Immature natural killer cell (primary cell): ENCODE measurements around the gene NAGLU. TPM values are rescaled to one million over a fixed set of nuclear protein-coding genes. Genes with fewer than 3 reads are reported as not detected.

Source experiments
- DNase-seq, 3 donors: peaks; one replicate each; pipeline ENCODE4 v3.0.0; 2022; ENCODE audit warnings: mixed read lengths in 1 of 3
- H3K27ac Mint-ChIP-seq, 6 donors: one replicate each; pipeline ENCODE4 v1.8.0; 2020; ENCODE audit warnings: mixed read lengths in 6 of 6, mild to moderate bottlenecking in 5 of 6, inconsistent platforms in 4 of 6, moderate library complexity in 3 of 6
- H3K27me3 Mint-ChIP-seq, 3 donors: one replicate each; pipeline ENCODE4 v1.8.0; 2020 to 2021; ENCODE audit warnings: low read depth in 3 of 3, mild to moderate bottlenecking in 3 of 3, mixed read lengths in 3 of 3, moderate library complexity in 3 of 3, inconsistent platforms in 1 of 3
- H3K36me3 Mint-ChIP-seq, 3 donors: one replicate each; pipeline ENCODE4 v1.8.0; 2020; ENCODE audit warnings: mixed read lengths in 3 of 3, inconsistent platforms in 2 of 3, mild to moderate bottlenecking in 2 of 3
- H3K4me1 Mint-ChIP-seq, 2 donors: one replicate each; pipeline ENCODE4 v1.8.0; 2020; ENCODE audit warnings: inconsistent platforms in 2 of 2, mild to moderate bottlenecking in 2 of 2, mixed read lengths in 2 of 2, moderate library complexity in 1 of 2
- H3K4me3 Mint-ChIP-seq, 5 donors: one replicate each; pipeline ENCODE4 v1.8.0; 2020; ENCODE audit warnings: mild to moderate bottlenecking in 5 of 5, mixed read lengths in 5 of 5, inconsistent platforms in 3 of 5, moderate library complexity in 3 of 5
- H3K9me3 Mint-ChIP-seq, 6 donors: one replicate each; pipeline ENCODE4 v1.8.0; 2020; ENCODE audit warnings: mild to moderate bottlenecking in 6 of 6, mixed read lengths in 6 of 6, inconsistent platforms in 4 of 6, moderate library complexity in 3 of 6
- polyA plus RNA-seq, 3 donors: library from polyadenylated mRNA; unstranded; fragments of 300-500 nt; fragmentation: Illumina TruSeq; gene quantifications; one replicate each; pipeline ENCODE4 v1.2.3, GENCODE V29; 2021

Gene NAGLU
- polyA plus RNA-seq, 3 donors from 2014 or later, result 28.1 to 43.5 (median 33.6) TPM

DNA sequence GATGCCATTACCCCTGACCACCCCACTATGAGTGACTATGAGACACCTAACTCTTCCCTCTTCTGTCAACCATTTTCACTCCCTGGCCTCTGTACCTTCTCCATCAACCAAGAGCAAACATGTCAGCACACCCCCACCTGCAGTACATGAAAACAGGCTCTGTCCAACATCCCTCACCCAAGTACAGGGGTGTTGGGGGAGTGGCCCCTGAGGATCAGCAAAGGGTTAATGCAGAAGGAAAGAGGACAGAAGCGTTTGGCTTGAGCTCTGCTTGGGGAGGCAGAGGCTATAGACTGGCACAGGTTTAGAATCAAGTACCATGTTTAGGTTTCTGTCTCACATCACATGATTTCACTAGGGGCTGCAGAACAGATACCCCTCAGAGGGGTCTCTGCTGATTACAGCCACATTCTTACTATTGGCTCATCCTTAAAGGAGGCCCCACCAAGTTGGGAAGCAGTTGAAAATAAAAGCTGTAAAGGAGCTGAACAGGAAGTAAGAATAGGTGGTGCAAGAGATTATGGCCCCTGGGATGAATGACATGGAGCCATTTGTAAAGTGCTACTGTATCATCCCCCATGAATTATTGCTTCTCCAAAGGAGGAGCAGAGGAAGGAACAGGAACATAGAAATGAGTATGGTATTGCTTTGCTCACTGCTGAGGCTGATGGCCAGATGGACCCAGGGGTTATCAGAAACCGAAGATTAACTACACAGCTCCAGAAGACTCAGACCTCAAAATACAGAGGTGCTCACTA is 43.9 kb downstream of the NAGLU start:
- no peaks in the 10 kb centered on the region for H3K9me3 Mint-ChIP-seq
- peak overlapping the region in 3 of 5 donors; percentile 30 to 44 (median 33) for H3K4me3 Mint-ChIP-seq
- H3K36me3 Mint-ChIP-seq, result peaks cover 0 to 20% (median 3%) of the 10 kb centered on the region in 3 donors
- no peak for DNase-seq
- peaks cover 0 to 5% (median 0%) of the 10 kb centered on the region in 3 donors for H3K27me3 Mint-ChIP-seq
- H3K27ac Mint-ChIP-seq, result peak overlapping the region in 4 of 6 donors; percentile 10 to 80 (median 51)
- peaks cover 30 to 36% of the 10 kb centered on the region in 2 donors for H3K4me1 Mint-ChIP-seq

GRCh38 chr17:42581744-42582270 is 45.8 kb downstream of the NAGLU start:
- no peak overlapping the region for H3K27ac Mint-ChIP-seq
- no peaks in the 10 kb centered on the region for H3K9me3 Mint-ChIP-seq
- H3K36me3 Mint-ChIP-seq, result peaks cover 0 to 32% (median 11%) of the 10 kb centered on the region in 3 donors
- no peak overlapping the region for H3K4me3 Mint-ChIP-seq
- peaks cover 0 to 3% (median 0%) of the 10 kb centered on the region in 3 donors for H3K27me3 Mint-ChIP-seq
- peaks cover 20% of the 10 kb centered on the region in 2 donors for H3K4me1 Mint-ChIP-seq
- DNase-seq, result no peak

- peaks cover 0 to 4% of the 10 kb centered on the region in 2 donors for H3K4me1 Mint-ChIP-seq
- H3K27me3 Mint-ChIP-seq, result no peaks in the 10 kb centered on the region
- no peak for DNase-seq
- H3K36me3 Mint-ChIP-seq, result peaks cover 6 to 45% (median 17%) of the 10 kb centered on the region in 3 donors
- no peak overlapping the region for H3K4me3 Mint-ChIP-seq
- H3K9me3 Mint-ChIP-seq, result no peaks in the 10 kb centered on the region
- H3K27ac Mint-ChIP-seq, result peak overlapping the region in 1 of 6 donors; percentile 63
Measured at GRCh38 chr17:42584880-42585279, 48.8 kb downstream of the NAGLU start.

DNA sequence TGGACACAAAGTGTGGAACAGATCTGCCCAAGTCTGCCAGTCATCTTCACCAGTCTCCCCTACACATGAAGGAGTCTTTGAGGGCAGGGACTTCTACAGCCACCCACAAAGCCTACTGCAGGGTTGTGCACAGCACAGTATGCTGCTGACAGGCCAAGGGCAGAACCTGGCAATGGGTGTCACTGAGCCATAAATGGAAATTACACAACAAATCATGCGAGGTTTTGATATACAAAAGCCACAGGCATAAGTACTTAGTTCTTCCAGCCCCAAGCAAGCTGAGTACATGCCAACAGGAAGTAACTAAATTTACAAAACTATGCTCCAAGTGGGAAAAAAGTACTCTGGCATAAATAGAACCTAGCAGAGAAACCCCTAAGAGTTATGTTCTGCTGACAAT is 49.3 kb downstream of the NAGLU start:
- no peak overlapping the region for H3K4me3 Mint-ChIP-seq
- peak overlapping the region in 1 of 6 donors; percentile 14 for H3K27ac Mint-ChIP-seq
- H3K9me3 Mint-ChIP-seq, result no peaks in the 10 kb centered on the region
- peaks cover 6 to 45% (median 17%) of the 10 kb centered on the region in 3 donors for H3K36me3 Mint-ChIP-seq
- DNase-seq, result no peak
- peaks cover 0 to 4% of the 10 kb centered on the region in 2 donors for H3K4me1 Mint-ChIP-seq
- H3K27me3 Mint-ChIP-seq, result no peaks in the 10 kb centered on the region

DNA sequence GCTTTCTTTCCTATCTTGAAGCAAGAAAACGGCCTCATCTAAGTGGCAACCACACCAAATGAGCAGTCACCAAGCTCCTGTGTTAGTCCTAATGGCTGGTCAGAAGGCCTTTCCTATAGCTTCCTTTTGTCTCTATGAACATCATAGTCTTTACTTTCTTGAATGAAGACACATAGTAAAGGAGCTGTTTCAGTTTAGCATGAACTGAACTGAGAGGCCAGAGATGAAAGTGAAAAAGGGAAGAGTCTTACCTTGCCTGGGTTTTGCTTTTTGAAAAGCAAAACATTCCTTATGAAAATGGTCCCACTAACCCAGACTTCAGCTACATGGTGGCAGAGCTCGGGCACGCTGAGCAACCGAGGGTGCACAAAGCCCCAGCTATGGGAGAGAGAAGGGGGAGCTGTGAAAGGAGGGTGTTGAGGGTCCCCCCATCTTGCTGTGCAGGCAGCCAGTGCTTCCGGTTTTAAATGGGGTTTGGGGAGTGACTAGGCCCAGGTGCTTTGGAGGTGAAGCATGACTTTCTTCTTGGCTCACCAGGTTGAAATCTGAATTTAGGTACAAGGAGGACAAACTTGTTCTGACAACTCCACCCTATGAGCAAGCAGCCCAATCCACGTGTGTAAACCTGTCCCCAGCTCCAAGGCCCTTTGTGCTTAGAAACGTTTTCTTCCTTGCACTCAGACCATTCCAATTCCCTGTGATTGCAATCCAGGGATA is 50.6 kb downstream of the NAGLU start:
- H3K4me3 Mint-ChIP-seq, result no peak overlapping the region
- peak overlapping the region in 3 of 6 donors; percentile 36 to 62 (median 58) for H3K27ac Mint-ChIP-seq
- no peak for DNase-seq
- peaks cover 6 to 51% (median 17%) of the 10 kb centered on the region in 3 donors for H3K36me3 Mint-ChIP-seq
- H3K9me3 Mint-ChIP-seq, result no peaks in the 10 kb centered on the region
- peaks cover 2 to 4% of the 10 kb centered on the region in 2 donors for H3K4me1 Mint-ChIP-seq
- H3K27me3 Mint-ChIP-seq, result no peaks in the 10 kb centered on the region

DNA sequence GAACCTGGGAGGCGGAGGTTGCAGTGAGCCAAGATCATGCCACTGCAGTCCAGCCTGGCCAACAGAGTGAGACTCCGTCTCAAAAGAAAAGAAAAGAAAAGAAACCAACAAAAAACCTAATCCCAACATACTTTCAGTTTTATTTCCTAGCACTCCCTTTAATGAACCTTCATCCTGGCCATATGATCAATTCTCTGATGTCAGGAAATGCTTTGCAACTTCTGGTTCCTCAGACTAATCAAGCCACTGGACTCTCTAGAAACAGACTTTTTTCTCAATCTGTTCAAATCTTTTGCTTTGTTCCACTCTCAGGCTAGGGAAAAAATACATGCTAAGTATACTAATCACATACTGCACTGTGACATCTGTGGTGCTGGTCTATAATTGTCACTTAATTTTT is 54.8 kb downstream of the NAGLU start:
- peaks cover 9 to 15% of the 10 kb centered on the region in 2 donors for H3K4me1 Mint-ChIP-seq
- H3K9me3 Mint-ChIP-seq, result no peaks in the 10 kb centered on the region
- no peaks in the 10 kb centered on the region for H3K27me3 Mint-ChIP-seq
- H3K27ac Mint-ChIP-seq, result no peak overlapping the region
- no peak for DNase-seq
- H3K4me3 Mint-ChIP-seq, result no peak overlapping the region
- peaks cover 6 to 28% (median 10%) of the 10 kb centered on the region in 3 donors for H3K36me3 Mint-ChIP-seq

DNA sequence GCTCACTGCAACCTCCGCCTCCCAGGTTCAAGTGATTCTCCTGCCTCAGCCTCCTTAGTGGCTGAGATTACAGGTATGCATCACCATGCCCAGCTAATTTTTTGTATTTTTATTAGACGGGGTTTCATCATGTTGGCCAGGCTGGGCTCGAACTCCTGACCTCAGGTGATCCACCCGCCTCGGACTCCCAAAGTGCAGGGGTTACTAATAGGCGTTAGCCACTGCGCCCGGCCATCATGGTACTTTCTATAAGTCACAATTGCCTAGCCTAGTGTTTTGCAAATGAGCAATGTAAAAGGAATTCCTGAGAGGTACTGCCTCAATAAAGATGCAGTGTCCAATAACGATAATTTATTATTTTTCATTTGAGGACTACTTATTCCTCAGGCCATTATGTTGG is 55.4 kb downstream of the NAGLU start:
- no peak overlapping the region for H3K4me3 Mint-ChIP-seq
- no peaks in the 10 kb centered on the region for H3K27me3 Mint-ChIP-seq
- peaks cover 6 to 27% (median 13%) of the 10 kb centered on the region in 3 donors for H3K36me3 Mint-ChIP-seq
- H3K4me1 Mint-ChIP-seq, result peaks cover 10 to 19% of the 10 kb centered on the region in 2 donors
- H3K27ac Mint-ChIP-seq, result peak overlapping the region in 1 of 6 donors; percentile 57
- H3K9me3 Mint-ChIP-seq, result no peaks in the 10 kb centered on the region
- DNase-seq, result no peak

Other genes starting within 250 kb of the NAGLU start
- gene STAT5A, start 247.7 kb upstream of the NAGLU start, polyA plus RNA-seq, result 10 to 100 TPM; 33.2 to 62.9 (median 38.2) TPM
- gene STAT3, start 147.8 kb upstream of the NAGLU start, polyA plus RNA-seq, result 100 to 1,000 TPM; 110 to 205 (median 127) TPM
- not detected for gene CAVIN1, start 113.0 kb upstream of the NAGLU start, polyA plus RNA-seq
- 1 to 10 TPM in 2 of 3 donors, under 1 TPM in 1; 0.76 to 4.2 (median 1.4) TPM for gene ATP6V0A1, start 77.4 kb upstream of the NAGLU start, polyA plus RNA-seq
- gene HSD17B1, start 16.7 kb downstream of the NAGLU start, polyA plus RNA-seq, result 1 to 10 TPM in 1 of 3 donors, under 1 TPM in 1, not detected in 1; 0.99 to 1.9 TPM
- 100 to 1,000 TPM in 1 of 3 donors, 10 to 100 TPM in 2; 54.1 to 136 (median 72.5) TPM for gene COASY, start 25.9 kb downstream of the NAGLU start, polyA plus RNA-seq
- 10 to 100 TPM; 25.0 to 41.0 (median 30.5) TPM for gene MLX, start 30.9 kb downstream of the NAGLU start, polyA plus RNA-seq
- gene PSMC3IP, start 41.5 kb downstream of the NAGLU start, polyA plus RNA-seq, result 1 to 10 TPM in 2 of 3 donors, under 1 TPM in 1; 0.91 to 3.0 (median 1.5) TPM
- 100 to 1,000 TPM; 132 to 168 (median 133) TPM for gene RETREG3, start 73.1 kb downstream of the NAGLU start, polyA plus RNA-seq
- gene TUBG1, start 73.4 kb downstream of the NAGLU start, polyA plus RNA-seq, result 10 to 100 TPM in 2 of 3 donors, 1 to 10 TPM in 1; 6.0 to 16.9 (median 10.9) TPM
- 1 to 10 TPM; 1.3 to 4.0 (median 3.4) TPM for gene TUBG2, start 123.0 kb downstream of the NAGLU start, polyA plus RNA-seq
- gene PLEKHH3, start 140.8 kb downstream of the NAGLU start, polyA plus RNA-seq, result not detected
- gene CCR10, start 145.6 kb downstream of the NAGLU start, polyA plus RNA-seq, result under 1 TPM in 2 of 3 donors, not detected in 1; 0.17 to 0.26 TPM
- gene CNTNAP1, start 146.3 kb downstream of the NAGLU start, polyA plus RNA-seq, result under 1 TPM in 1 of 3 donors, not detected in 2; 0.73 TPM
- 10 to 100 TPM in 2 of 3 donors, 1 to 10 TPM in 1; 9.8 to 32.3 (median 19.5) TPM for gene EZH1, start 208.8 kb downstream of the NAGLU start, polyA plus RNA-seq
- not detected for gene RAMP2, start 225.0 kb downstream of the NAGLU start, polyA plus RNA-seq
- 10 to 100 TPM; 60.2 to 94.1 (median 90.2) TPM for gene VPS25, start 237.2 kb downstream of the NAGLU start, polyA plus RNA-seq
- gene WNK4, start 244.4 kb downstream of the NAGLU start, polyA plus RNA-seq, result not detected